ENCODE measurements around the gene BPTF. TPM values are rescaled to one million over a fixed set of nuclear protein-coding genes. Genes with fewer than 3 reads are reported as not detected.

BPTF gene
- total and polyA plus RNA-seq, 2 of the 13 experiments (the other 11 are each of a cell fraction or from before 2014, with no cell fraction given) = 43.5 to 66.1 TPM

GRCh38 chr17:68019675-68020408, 194.5 kb downstream of the BPTF start (continued):
- TF ChIP-seq ZNF710 (CRISPR knock-in tag; IDR thresholded peaks at IDR 0.05; ENCODE audit: borderline replicate concordance) (peak; percentile 81; the same call in 1 of the 2 replicates), ZFP1 (CRISPR knock-in tag; IDR thresholded peaks at IDR 0.05) (peak; percentile 94; the same call in 1 of the 2 replicates), TAF1 (CRISPR knock-in tag; IDR thresholded peaks at IDR 0.05) (peak; percentile 76), ZMAT3 (CRISPR knock-in tag; conservative IDR thresholded peaks at IDR 0.05) (peak; percentile 96), ZSCAN20 (CRISPR knock-in tag; IDR thresholded peaks at IDR 0.05; ENCODE audit: borderline replicate concordance) (peak; percentile 86), ZGPAT (CRISPR knock-in tag; IDR thresholded peaks at IDR 0.05) (peak; percentile 99), ZNF639 (CRISPR knock-in tag; conservative IDR thresholded peaks at IDR 0.05) (peak; percentile 85; the same call in 1 of the 2 replicates), ZNF740 (CRISPR knock-in tag; IDR thresholded peaks at IDR 0.05) (peak; percentile 76), HCFC1 (IDR thresholded peaks at IDR 0.05; ENCODE audit: low read depth, low read length) (peak; percentile 33; the same call in 1 of the 2 replicates), ZBTB44 (CRISPR knock-in tag; IDR thresholded peaks at IDR 0.05) (peak; percentile 43; the same call in 1 of the 2 replicates), ZKSCAN1 (IDR thresholded peaks at IDR 0.05; ENCODE audit: low read length) (peak; percentile 73), ZSCAN12 (CRISPR knock-in tag; IDR thresholded peaks at IDR 0.05) (peak; percentile 61; the same call in 1 of the 2 replicates), ZNF792 (CRISPR knock-in tag; IDR thresholded peaks at IDR 0.05) (peak; percentile 97), KDM1A (CRISPR knock-in tag; IDR thresholded peaks at IDR 0.05) (peak; percentile 74; the same call in 1 of the 2 replicates), NFE2 (CRISPR knock-in tag; IDR thresholded peaks at IDR 0.05) (0 out of 2 replicates have a peak, but pooled peaks have one; percentile 33), ZBTB7A (CRISPR knock-in tag; IDR thresholded peaks at IDR 0.05) (peak; percentile 80; the same call in 1 of the 2 replicates), TBX2 (CRISPR knock-in tag; IDR thresholded peaks at IDR 0.05; ENCODE audit: borderline replicate concordance) (peak; percentile 96), TERF1 (CRISPR knock-in tag; IDR thresholded peaks at IDR 0.05) (0 out of 2 replicates have a peak, but pooled peaks have one; percentile 58), CENPT (CRISPR knock-in tag; IDR thresholded peaks at IDR 0.05; ENCODE audit: low read depth) (peak; percentile 55; the same call in 1 of the 2 replicates), MAFK (conservative IDR thresholded peaks at IDR 0.05 in 1 of 2, IDR thresholded peaks at IDR 0.05 in 1 of 2; ENCODE audit: low read length in 2 of 2) (no peak), SMAD9 (CRISPR knock-in tag; IDR thresholded peaks at IDR 0.05) (peak; percentile 80; the same call in 1 of the 2 replicates), GLI4 (CRISPR knock-in tag; IDR thresholded peaks at IDR 0.05; ENCODE audit: borderline replicate concordance) (peak; percentile 91; the same call in 1 of the 2 replicates)

Data from HepG2 (cell line).